Smooth muscle cell (in vitro differentiated cells): ENCODE data around the gene OTOF. TPM values are rescaled to one million over a fixed set of nuclear protein-coding genes. Genes with fewer than 3 reads are reported as not detected.

Source experiments
- DNase-seq: peaks from one replicate; lab custom pipeline; 2025; ENCODE audit not compliant: unreplicated experiment; lab: John Stamatoyannopoulos, UW
- H2AFZ ChIP-seq: fragments of 200-600 bp; sonication (generic); 2 replicates; pipeline ENCODE4 v1.6.0; 2016; ENCODE audit warnings: antibody characterized with exemption, low read depth, mild to moderate bottlenecking
- H3F3A ChIP-seq: fragments of 200-600 bp; sonication (generic); 2 replicates; pipeline ENCODE4 v1.6.0; 2017; ENCODE audit warnings: antibody characterized with exemption, low read depth
- H3K27ac ChIP-seq: fragments of 200-600 bp; sonication (generic); 2 replicates; pipeline ENCODE4 v1.5.1; 2016; ENCODE audit warnings: low read depth, mild to moderate bottlenecking
- H3K27me3 ChIP-seq: fragments of 200-600 bp; sonication (generic); 2 replicates; pipeline ENCODE4 v1.6.1; 2016; ENCODE audit warnings: low read depth, mild to moderate bottlenecking
- H3K36me3 ChIP-seq: fragments of 200-600 bp; sonication (generic); 2 replicates; pipeline ENCODE4 v1.5.1; 2016; ENCODE audit warnings: low read depth
- H3K4me1 ChIP-seq: fragments of 200-600 bp; sonication (generic); 2 replicates; pipeline ENCODE4 v1.5.1; 2016; ENCODE audit warnings: low read depth
- H3K4me2 ChIP-seq: fragments of 200-600 bp; sonication (generic); 2 replicates; pipeline ENCODE4 v1.6.0; 2016; ENCODE audit warnings: mild to moderate bottlenecking
- H3K4me3 ChIP-seq: fragments of 200-600 bp; sonication (generic); 2 replicates; pipeline ENCODE4 v1.5.1; 2016; ENCODE audit warnings: mild to moderate bottlenecking
- H3K79me2 ChIP-seq: fragments of 200-600 bp; sonication (generic); 2 replicates; pipeline ENCODE4 v1.6.0; 2016; ENCODE audit warnings: low read depth, mild to moderate bottlenecking
- H3K9ac ChIP-seq: fragments of 200-600 bp; sonication (generic); 2 replicates; pipeline ENCODE4 v1.6.0; 2016; ENCODE audit warnings: low read depth
- H3K9me3 ChIP-seq: fragments of 200-600 bp; sonication (generic); replicated peaks from 2 replicates; pipeline ENCODE4 v1.5.1; 2016; ENCODE audit warnings: low read depth
- H4K20me1 ChIP-seq: fragments of 200-600 bp; sonication (generic); 2 replicates; pipeline ENCODE4 v1.6.0; 2016; ENCODE audit warnings: low read depth
- WGBS: methylation state at CpG from one replicate; pipeline ENCODE4 v1.1.7; 2016; ENCODE audit warnings: low lambda C conversion rate; 5-methylcytosine and 5-hydroxymethylcytosine counted together
- polyA plus RNA-seq: library from polyadenylated mRNA; unstranded; fragments of >200 nt; fragmentation: Nextera tagmentation; extraction: Ambion mirVana; gene quantifications from 2 replicates; pipeline ENCODE4 v1.2.1, GENCODE V29; 2016
- total RNA-seq: library from RNA; depleted of rRNA; stranded (reverse); fragments of >200 nt; gene quantifications from 2 replicates; pipeline ENCODE4 v1.2.3, GENCODE V29; 2014
- TF ChIP-seq, protein P1 (sequence below): fragments of 200-600 bp; sonication (generic); IDR thresholded peaks from 2 replicates; pipeline ENCODE4 v1.5.1; 2017; ENCODE audit warnings: borderline replicate concordance, mild to moderate bottlenecking, antibody characterized with exemption; ENCODE audit not compliant: insufficient read depth, poor library complexity, severe bottlenecking

Gene OTOF
- total and polyA plus RNA-seq, 2 experiments from 2014 or later, result 0.05 TPM; not detected in 1

DNA sequence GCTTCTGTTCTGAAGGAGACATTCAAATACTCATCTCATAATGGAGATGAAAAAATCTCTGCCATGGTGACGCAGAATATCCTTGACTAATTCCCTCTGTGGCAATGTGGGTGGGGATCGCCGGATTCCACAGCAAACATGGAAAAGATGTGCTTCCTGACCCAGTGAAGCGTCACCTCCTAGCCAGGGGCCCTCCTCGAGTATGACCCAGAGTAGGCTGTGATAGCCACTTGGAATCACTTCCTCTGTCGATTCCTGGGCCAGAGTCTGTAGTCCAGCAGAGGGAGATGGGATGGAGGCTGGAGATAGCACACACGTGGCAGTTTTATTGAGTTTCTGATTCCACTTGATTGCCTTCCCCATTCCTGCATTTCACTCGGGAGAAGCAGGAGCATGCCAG is 39.4 kb downstream of the OTOF start:
- no peaks in the 10 kb centered on the region for H3K27me3 ChIP-seq
- 51% methylated on average over 8 of the region's 8 CpGs for WGBS
- DNase-seq, result no peak
- TF ChIP-seq, protein P1, sequence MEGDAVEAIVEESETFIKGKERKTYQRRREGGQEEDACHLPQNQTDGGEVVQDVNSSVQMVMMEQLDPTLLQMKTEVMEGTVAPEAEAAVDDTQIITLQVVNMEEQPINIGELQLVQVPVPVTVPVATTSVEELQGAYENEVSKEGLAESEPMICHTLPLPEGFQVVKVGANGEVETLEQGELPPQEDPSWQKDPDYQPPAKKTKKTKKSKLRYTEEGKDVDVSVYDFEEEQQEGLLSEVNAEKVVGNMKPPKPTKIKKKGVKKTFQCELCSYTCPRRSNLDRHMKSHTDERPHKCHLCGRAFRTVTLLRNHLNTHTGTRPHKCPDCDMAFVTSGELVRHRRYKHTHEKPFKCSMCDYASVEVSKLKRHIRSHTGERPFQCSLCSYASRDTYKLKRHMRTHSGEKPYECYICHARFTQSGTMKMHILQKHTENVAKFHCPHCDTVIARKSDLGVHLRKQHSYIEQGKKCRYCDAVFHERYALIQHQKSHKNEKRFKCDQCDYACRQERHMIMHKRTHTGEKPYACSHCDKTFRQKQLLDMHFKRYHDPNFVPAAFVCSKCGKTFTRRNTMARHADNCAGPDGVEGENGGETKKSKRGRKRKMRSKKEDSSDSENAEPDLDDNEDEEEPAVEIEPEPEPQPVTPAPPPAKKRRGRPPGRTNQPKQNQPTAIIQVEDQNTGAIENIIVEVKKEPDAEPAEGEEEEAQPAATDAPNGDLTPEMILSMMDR, result no peak
- no peak overlapping the region for H3K9ac ChIP-seq
- H3K4me3 ChIP-seq, result no peak overlapping the region
- no peaks in the 10 kb centered on the region for H3K9me3 ChIP-seq
- no peak overlapping the region for H2AFZ ChIP-seq
- H3K36me3 ChIP-seq, result no peaks in the 10 kb centered on the region
- no peaks in the 10 kb centered on the region for H3F3A ChIP-seq
- peak overlapping the region; percentile 43 for H3K27ac ChIP-seq
- H3K79me2 ChIP-seq, result no peaks in the 10 kb centered on the region
- no peaks in the 10 kb centered on the region for H4K20me1 ChIP-seq
- peak overlapping the region; percentile 14 for H3K4me2 ChIP-seq
- H3K4me1 ChIP-seq, result no peaks in the 10 kb centered on the region

DNA sequence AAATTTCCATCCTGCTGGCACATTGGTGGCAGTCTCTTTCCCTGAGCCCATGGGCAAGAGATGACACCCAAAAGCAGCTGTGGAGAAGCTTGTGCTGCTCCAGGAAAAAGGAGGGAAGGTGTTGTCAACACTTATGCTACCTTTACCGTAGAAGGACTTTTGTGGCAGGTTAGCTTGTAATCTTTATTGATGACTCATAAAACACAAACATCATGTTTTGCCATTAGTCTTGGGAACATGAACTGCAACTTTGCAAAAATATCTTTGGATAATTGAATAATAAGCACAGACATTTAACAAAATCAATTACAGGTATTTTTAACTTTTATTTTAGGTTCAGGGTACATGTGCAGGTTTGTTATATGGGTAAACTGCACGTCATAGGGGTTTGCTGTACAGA is 42.8 kb downstream of the OTOF start:
- no peaks in the 10 kb centered on the region for H4K20me1 ChIP-seq
- H3K4me2 ChIP-seq, result no peak overlapping the region
- no peaks in the 10 kb centered on the region for H3K27me3 ChIP-seq
- 79% methylated on average over 2 of the region's 2 CpGs for WGBS
- H3F3A ChIP-seq, result no peaks in the 10 kb centered on the region
- H3K4me3 ChIP-seq, result no peak overlapping the region
- no peaks in the 10 kb centered on the region for H3K79me2 ChIP-seq
- H3K9ac ChIP-seq, result no peak overlapping the region
- TF ChIP-seq, protein P1, result no peak
- no peaks in the 10 kb centered on the region for H3K9me3 ChIP-seq
- no peak overlapping the region for H2AFZ ChIP-seq
- no peaks in the 10 kb centered on the region for H3K36me3 ChIP-seq
- H3K4me1 ChIP-seq, result no peaks in the 10 kb centered on the region
- H3K27ac ChIP-seq, result no peak overlapping the region
- no peak for DNase-seq

DNA sequence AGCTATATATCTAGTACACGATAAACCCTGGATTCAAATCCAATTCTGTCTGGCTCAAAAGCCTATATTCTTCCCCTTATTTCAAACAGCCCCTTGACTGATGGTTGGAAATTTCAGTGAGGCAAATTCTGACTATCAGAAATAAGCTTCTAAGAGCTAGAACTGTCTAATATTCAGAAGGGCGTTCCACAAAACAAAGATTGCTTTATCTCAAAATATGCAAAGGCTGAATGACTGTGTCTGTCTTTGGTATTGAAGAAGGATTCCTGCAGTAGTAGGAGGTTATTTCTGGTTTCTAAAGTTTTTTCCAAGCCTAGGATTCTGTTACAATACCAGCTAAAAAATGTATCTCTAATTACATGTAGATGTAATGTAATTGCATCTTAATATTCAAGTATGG is 45.1 kb downstream of the OTOF start:
- H3K4me1 ChIP-seq, result no peaks in the 10 kb centered on the region
- TF ChIP-seq, protein P1, result no peak
- H3K4me2 ChIP-seq, result no peak overlapping the region
- no peaks in the 10 kb centered on the region for H3K27me3 ChIP-seq
- no peaks in the 10 kb centered on the region for H4K20me1 ChIP-seq
- H3K4me3 ChIP-seq, result no peak overlapping the region
- H3K36me3 ChIP-seq, result no peaks in the 10 kb centered on the region
- no peaks in the 10 kb centered on the region for H3F3A ChIP-seq
- WGBS, result 37% methylated on average over 2 of the region's 2 CpGs
- H2AFZ ChIP-seq, result peak overlapping the region; percentile 41
- DNase-seq, result no peak
- no peak overlapping the region for H3K9ac ChIP-seq
- H3K9me3 ChIP-seq, result no peaks in the 10 kb centered on the region
- no peaks in the 10 kb centered on the region for H3K79me2 ChIP-seq
- no peak overlapping the region for H3K27ac ChIP-seq

DNA sequence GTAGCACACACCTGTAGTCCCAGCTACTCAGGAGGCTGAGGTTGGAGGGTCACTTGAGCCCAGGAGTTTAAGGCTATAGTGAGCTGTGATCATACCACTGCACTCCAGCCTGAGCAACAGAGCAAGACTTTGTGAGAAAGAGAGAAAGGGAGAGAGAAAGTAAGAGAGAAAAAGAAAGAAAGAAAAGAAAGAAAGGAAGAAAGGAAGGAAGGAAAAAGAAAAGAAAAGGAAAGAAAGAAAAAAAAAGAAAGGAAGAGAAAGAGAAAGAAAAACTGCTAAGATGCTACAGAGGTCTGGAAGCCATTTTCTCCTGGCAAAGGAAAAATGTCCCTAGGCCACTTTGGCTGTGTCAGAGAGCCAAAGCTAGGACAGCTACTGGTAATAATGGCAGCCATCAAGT is 45.6 kb downstream of the OTOF start:
- no peak overlapping the region for H3K4me2 ChIP-seq
- H4K20me1 ChIP-seq, result no peaks in the 10 kb centered on the region
- H3K4me1 ChIP-seq, result no peaks in the 10 kb centered on the region
- no peaks in the 10 kb centered on the region for H3F3A ChIP-seq
- H3K9ac ChIP-seq, result no peak overlapping the region
- H3K79me2 ChIP-seq, result no peaks in the 10 kb centered on the region
- TF ChIP-seq, protein P1, result no peak
- H2AFZ ChIP-seq, result no peak overlapping the region
- no peaks in the 10 kb centered on the region for H3K27me3 ChIP-seq
- no peak overlapping the region for H3K4me3 ChIP-seq
- no peaks in the 10 kb centered on the region for H3K36me3 ChIP-seq
- H3K27ac ChIP-seq, result no peak overlapping the region
- no peaks in the 10 kb centered on the region for H3K9me3 ChIP-seq
- no peak for DNase-seq
